Psoas muscle (tissue), 8 donors: ENCODE data around the gene ITPK1. TPM values are rescaled to one million over a fixed set of nuclear protein-coding genes. Genes with fewer than 3 reads are reported as not detected.

ENCODE experiments used
- ATAC-seq, 4 donors: fragments of 200-7000 bp; cut with Tn5 transposase; one replicate each; pipeline ENCODE4 v1.9.1; 2020; ENCODE audit warnings: moderate library complexity in 3 of 4, mild to moderate bottlenecking in 2 of 4
- DNase-seq, 2 donors: peaks; one replicate each; pipeline ENCODE4 v3.0.0-alpha.2; 2020
- H3K27ac ChIP-seq: fragments of 200-600 bp; one replicate; pipeline ENCODE4 v1.8.0; 2022
- H3K27me3 ChIP-seq, 3 donors: fragments of 200-600 bp in 1 of 3; one replicate each; pipeline versions ENCODE4 v1.6.1 to v1.8.0; 2013 to 2022; ENCODE audit warnings: low read length in 2 of 3, mild to moderate bottlenecking in 2 of 3, moderate library complexity in 1 of 3; ENCODE audit not compliant: insufficient read depth in 3 of 3
- H3K36me3 ChIP-seq, 2 donors: fragments of 200-600 bp in 1 of 2; one replicate each; pipeline versions ENCODE4 v1.6.1 to v1.8.0; 2013 to 2022; ENCODE audit warnings: low read depth in 1 of 2, mild to moderate bottlenecking in 1 of 2, moderate library complexity in 1 of 2; ENCODE audit not compliant: insufficient read depth in 1 of 2
- H3K4me1 ChIP-seq: fragments of 200-600 bp; one replicate; pipeline ENCODE4 v1.8.0; 2022
- H3K4me3 ChIP-seq: fragments of 200-600 bp; one replicate; pipeline ENCODE4 v1.8.0; 2022; ENCODE audit warnings: mild to moderate bottlenecking
- H3K9me3 ChIP-seq: fragments of 200-600 bp; one replicate; pipeline ENCODE4 v1.8.0; 2022
- CTCF ChIP-seq: fragments of 200-600 bp; IDR thresholded peaks from one replicate; pipeline ENCODE4 v1.8.0; 2022; ENCODE audit warnings: antibody characterized with exemption
- WGBS, 3 donors: extraction: QIAGEN DNeasy Blood & Tissue Kit; methylation state at CpG; one replicate each; pipeline versions ENCODE4 v1.1.6 to v1.1.7; 2013; 5-methylcytosine and 5-hydroxymethylcytosine counted together
- intact Hi-C, 2 donors: fragments of 100-400 bp; cut with DNase I; formaldehyde crosslinking; loops; one replicate each; pipeline versions ENCODE4 v1.11.0 to v1.14.2; 2022
- polyA plus RNA-seq, 3 donors: library from polyadenylated mRNA; stranded (reverse); fragments of 200-250 nt; gene quantifications; one replicate each; pipeline ENCODE4 v1.2.3, GENCODE V29; 2013
- total RNA-seq, 4 donors: library from RNA; stranded (reverse); fragmentation: NEBNext Ultra II Directional in 2 of 4; extraction: Animal tissue kit (Norgen Biotek cat#: 25700) in 2 of 4; gene quantifications; one replicate each; pipeline versions ENCODE4 v1.2.1 to v1.2.4, GENCODE V29; 2021 to 2023
- donor health status: healthy with polysubstance abuse.
- donor health status: DM: no; HTN: no; CAD: no; lungs with moderate emphysema.
- donor health status: Bipolar disorder and iron deficiency.
- donor health status: healthy.
- donor health status: DM: yes; HTN: yes; CAD: no.
- donor health status: DM: no; HTN: no; CAD: no.
- donor health status: DM: no; HTN: no; CAD: no.
- donor health status: DM: yes; HTN: yes; CAD: no.

ITPK1 gene
- total and polyA plus RNA-seq, 7 donors: 30.0 to 61.1 (median 42.7) TPM

GRCh38 chr14:93050761-93051160, 65.0 kb downstream of the ITPK1 start:
- H3K4me1 ChIP-seq: peaks cover 30% of the 10 kb centered on the region
- H3K27ac ChIP-seq: no peak overlapping the region
- no peaks in the 10 kb centered on the region for H3K36me3 ChIP-seq
- no peak for ATAC-seq
- 70 to 85% (median 81%) methylated on average over 12 of the region's 12 CpGs for WGBS, 3 donors
- no peak for TF ChIP-seq CTCF
- no peak for DNase-seq
- H3K4me3 ChIP-seq: no peak overlapping the region
- intact Hi-C loops: no loop called here
- H3K9me3 ChIP-seq: no peaks in the 10 kb centered on the region
- no peaks in the 10 kb centered on the region for H3K27me3 ChIP-seq

DNA sequence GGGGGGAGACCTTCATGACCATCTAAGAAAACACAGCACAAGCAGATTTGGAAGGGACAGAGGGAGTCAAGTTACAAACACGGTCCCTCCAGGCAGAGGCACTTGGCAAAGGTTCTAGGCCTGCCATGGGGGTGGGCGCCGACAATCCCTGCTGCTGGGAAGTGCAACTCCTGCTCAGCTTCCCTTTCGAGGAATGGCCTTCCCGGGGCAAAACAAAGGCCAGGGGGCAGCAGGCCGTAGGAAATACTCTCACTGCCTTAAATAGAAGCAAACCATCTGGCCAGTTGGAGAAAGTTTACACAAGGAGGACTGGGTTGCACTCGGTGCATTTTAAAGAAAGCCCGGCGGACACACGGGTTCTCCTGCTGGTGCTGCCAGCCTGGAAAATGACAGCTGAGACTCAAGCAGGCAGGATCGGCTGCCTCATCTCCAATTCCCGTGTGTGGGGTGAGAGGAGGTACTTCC, 65.8 kb downstream of the ITPK1 start:
- DNase-seq (no peak), ATAC-seq (peak; percentile 17 to 81 (median 70))
- Histone ChIP-seq H3K4me1 (peaks cover 33% of the 10 kb centered on the region), H3K4me3 (peak overlapping the region; percentile 18), H3K27ac (peak overlapping the region; percentile 46), H3K27me3 (no peaks in the 10 kb centered on the region), H3K9me3 (no peaks in the 10 kb centered on the region), H3K36me3 (no peaks in the 10 kb centered on the region)
- TF ChIP-seq CTCF: no peak
- intact Hi-C loops: no loop called here
- WGBS, 3 donors: 12 to 18% (median 12%) methylated on average over 12 of the region's 12 CpGs

DNA sequence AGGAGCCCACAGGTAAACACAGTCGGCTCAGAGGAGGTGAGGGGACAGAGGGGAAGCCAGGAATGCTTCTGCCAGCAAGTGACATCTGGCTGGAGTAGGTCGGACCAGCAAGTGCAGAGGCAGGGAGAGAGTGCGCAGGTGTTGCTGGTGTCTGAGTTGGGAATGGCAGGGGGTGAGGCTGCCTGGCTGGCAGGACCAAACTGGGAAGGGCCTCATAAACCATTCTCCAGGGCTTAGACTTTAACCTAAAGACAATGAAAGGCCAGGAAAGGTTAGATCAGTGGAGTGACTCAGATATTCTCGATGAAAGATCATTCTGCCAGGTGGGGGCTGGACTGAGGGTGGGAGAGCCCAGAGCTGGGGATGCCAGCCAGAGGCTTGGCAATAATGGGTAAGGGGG, 66.4 kb downstream of the ITPK1 start:
- Histone ChIP-seq H3K9me3 (no peaks in the 10 kb centered on the region), H3K4me1 (peaks cover 37% of the 10 kb centered on the region), H3K27ac (peak overlapping the region; percentile 46), H3K4me3 (no peak overlapping the region), H3K36me3 (no peaks in the 10 kb centered on the region), H3K27me3 (no peaks in the 10 kb centered on the region)
- intact Hi-C loops: no loop called here
- TF ChIP-seq CTCF: no peak
- ATAC-seq (no peak), DNase-seq (no peak)
- 70 to 73% (median 72%) methylated on average over 4 of the region's 4 CpGs for WGBS, 3 donors

GRCh38 chr14:93048843-93049242, 66.9 kb downstream of the ITPK1 start:
- ATAC-seq: no peak
- no peaks in the 10 kb centered on the region for H3K27me3 ChIP-seq
- intact Hi-C loops: no loop called here
- H3K27ac ChIP-seq: no peak overlapping the region
- no peaks in the 10 kb centered on the region for H3K9me3 ChIP-seq
- 86 to 90% (median 88%) methylated on average over 2 of the region's 2 CpGs for WGBS, 3 donors
- no peak for DNase-seq
- H3K4me3 ChIP-seq: no peak overlapping the region
- peaks cover 37% of the 10 kb centered on the region for H3K4me1 ChIP-seq
- no peaks in the 10 kb centered on the region for H3K36me3 ChIP-seq
- no peak for TF ChIP-seq CTCF

GRCh38 chr14:93047661-93048060, 68.1 kb downstream of the ITPK1 start:
- Histone ChIP-seq H3K9me3 (no peaks in the 10 kb centered on the region), H3K27me3 (no peaks in the 10 kb centered on the region), H3K4me1 (peaks cover 45% of the 10 kb centered on the region), H3K36me3 (no peaks in the 10 kb centered on the region), H3K27ac (no peak overlapping the region), H3K4me3 (no peak overlapping the region)
- intact Hi-C loops: no loop called here
- no peak for TF ChIP-seq CTCF
- ATAC-seq (peak in 3 of 4 donors; percentile 23 to 38 (median 34)), DNase-seq (no peak)
- WGBS, 3 donors: 16 to 48% (median 25%) methylated on average over 2 of the region's 2 CpGs
